ENCODE measurements around the gene S100A16. TPM values are rescaled to one million over a fixed set of nuclear protein-coding genes. Genes with fewer than 3 reads are reported as not detected.

S100A16 gene
- polyA plus RNA-seq, 1 donor (not counting 4 experiments of a cell fraction or from before 2014, with no cell fraction given), result 1,620 TPM

- Histone ChIP-seq H3K9me3 (ENCODE audit: control insufficient read depth, low read depth, low read length) (no peaks in the 10 kb centered on the region), H2AFZ (ENCODE audit: control insufficient read depth, low read length) (no peak overlapping the region), H3K36me3 (ENCODE audit: control insufficient read depth in 2 of 2, extremely low read depth in 1 of 2, insufficient read depth in 2 of 2, low read length in 2 of 2) (peaks cover 21 to 48% of the 10 kb centered on the region in 2 experiments), H3K27me3 (ENCODE audit: control insufficient read depth, extremely low read depth, insufficient read depth, low read length) (no peaks in the 10 kb centered on the region), H3K27ac (ENCODE audit: control insufficient read depth, insufficient read depth, low read length) (no peak overlapping the region), H3K79me2 (ENCODE audit: control insufficient read depth, insufficient read depth, low read length) (peaks cover 51% of the 10 kb centered on the region), H3K9me1 (ENCODE audit: control insufficient read depth, extremely low read depth, insufficient read depth, low read length) (no peaks in the 10 kb centered on the region), H3K4me2 (ENCODE audit: control insufficient read depth, extremely low read depth, insufficient read depth, low read depth, low read length) (peak overlapping the region; percentile 0), H3K9ac (ENCODE audit: control insufficient read depth, extremely low read depth, insufficient read depth, low read length) (no peak overlapping the region), H3K4me1 (ENCODE audit: control insufficient read depth, extremely low read depth, insufficient read depth, low read length) (peaks cover 13% of the 10 kb centered on the region), H4K20me1 (ENCODE audit: control insufficient read depth, extremely low read depth, insufficient read depth, low read length) (peaks cover 2% of the 10 kb centered on the region), H3K4me3 (ENCODE audit: control insufficient read depth in 2 of 3, extremely low read depth in 1 of 3, insufficient read depth in 2 of 3, low read depth in 1 of 3, low read length in 3 of 3) (no peak overlapping the region)
- FAIRE-seq (no peak), DNase-seq (ENCODE audit: low read depth, low spot score) (no peak)
- TF ChIP-seq CTCF (optimal IDR thresholded peaks at IDR 0.05 in 1 of 3, IDR thresholded peaks at IDR 0.05 in 1 of 3, conservative IDR thresholded peaks at IDR 0.05 in 1 of 3; ENCODE audit: extremely low read depth in 1 of 3, insufficient read depth in 2 of 3, low read length in 3 of 3), result no peak
- TF ChIP-seq EZH2 (IDR thresholded peaks at IDR 0.05; ENCODE audit: low read length), result no peak
- dilution Hi-C loops (cut with MboI; ENCODE audit: extremely low pct_ligation_motif_present, low sequenced_read_pairs), result no loop called here
Measured at GRCh38 chr1:153636312-153636711, 23.4 kb upstream of the S100A16 start.

GRCh38 chr1:153635872-153636271 lies 22.9 kb upstream of the S100A16 start:
- Histone ChIP-seq H2AFZ (ENCODE audit: control insufficient read depth, low read length) (no peak overlapping the region), H3K9me1 (ENCODE audit: control insufficient read depth, extremely low read depth, insufficient read depth, low read length) (no peaks in the 10 kb centered on the region), H3K27me3 (ENCODE audit: control insufficient read depth, extremely low read depth, insufficient read depth, low read length) (no peaks in the 10 kb centered on the region), H3K4me1 (ENCODE audit: control insufficient read depth, extremely low read depth, insufficient read depth, low read length) (peaks cover 13% of the 10 kb centered on the region), H4K20me1 (ENCODE audit: control insufficient read depth, extremely low read depth, insufficient read depth, low read length) (peaks cover 2% of the 10 kb centered on the region), H3K4me3 (ENCODE audit: control insufficient read depth in 2 of 3, extremely low read depth in 1 of 3, insufficient read depth in 2 of 3, low read depth in 1 of 3, low read length in 3 of 3) (no peak overlapping the region), H3K36me3 (ENCODE audit: control insufficient read depth in 2 of 2, extremely low read depth in 1 of 2, insufficient read depth in 2 of 2, low read length in 2 of 2) (peaks cover 18 to 45% of the 10 kb centered on the region in 2 experiments), H3K9ac (ENCODE audit: control insufficient read depth, extremely low read depth, insufficient read depth, low read length) (no peak overlapping the region), H3K4me2 (ENCODE audit: control insufficient read depth, extremely low read depth, insufficient read depth, low read depth, low read length) (peak overlapping the region; percentile 0), H3K27ac (ENCODE audit: control insufficient read depth, insufficient read depth, low read length) (no peak overlapping the region), H3K9me3 (ENCODE audit: control insufficient read depth, low read depth, low read length) (no peaks in the 10 kb centered on the region), H3K79me2 (ENCODE audit: control insufficient read depth, insufficient read depth, low read length) (peaks cover 48% of the 10 kb centered on the region)
- dilution Hi-C loops (cut with MboI; ENCODE audit: extremely low pct_ligation_motif_present, low sequenced_read_pairs), result no loop called here
- no peak for FAIRE-seq
- TF ChIP-seq CTCF (optimal IDR thresholded peaks at IDR 0.05 in 1 of 3, IDR thresholded peaks at IDR 0.05 in 1 of 3, conservative IDR thresholded peaks at IDR 0.05 in 1 of 3; ENCODE audit: extremely low read depth in 1 of 3, insufficient read depth in 2 of 3, low read length in 3 of 3) (no peak), EZH2 (IDR thresholded peaks at IDR 0.05; ENCODE audit: low read length) (no peak)
- no peak for DNase-seq (ENCODE audit: low read depth, low spot score)

Data from keratinocyte (primary cell).